Breast epithelium (tissue), 4 donors: ENCODE measurements around the gene MPRIP. TPM values are rescaled to one million over a fixed set of nuclear protein-coding genes. Genes with fewer than 3 reads are reported as not detected.
"Not testable (repeated sequence)": the region's sequence is repeated elsewhere in the genome, so short reads cannot be mapped to it uniquely, and the experiment has no call there.

ENCODE experiments used
- DNase-seq, 2 donors: peaks; one replicate each; pipeline ENCODE4 v3.0.0-alpha.2; 2019; ENCODE audit warnings: low spot score in 2 of 2
- H3K27ac ChIP-seq, 2 donors: fragments of 200-600 bp; sonication (generic) in 1 of 2; one replicate each; pipeline ENCODE4 v1.5.1; 2016 to 2019; ENCODE audit warnings: mild to moderate bottlenecking in 1 of 2
- H3K27me3 ChIP-seq, 2 donors: fragments of 200-600 bp; sonication (generic) in 1 of 2; one replicate each; pipeline versions ENCODE4 v1.5.1 to v1.6.0; 2017 to 2019; ENCODE audit warnings: control low read depth in 1 of 2, mild to moderate bottlenecking in 1 of 2
- H3K36me3 ChIP-seq: fragments of 200-600 bp; one replicate; pipeline ENCODE4 v1.5.1; 2019
- H3K4me1 ChIP-seq, 2 donors: fragments of 200-600 bp; sonication (generic); one replicate each; pipeline ENCODE4 v1.5.1; 2016 to 2019; ENCODE audit warnings: control low read depth in 1 of 2
- H3K4me3 ChIP-seq, 3 donors: fragments of 200-600 bp; sonication (generic); 1 replicate in 2 of 3; 2 replicates in 1 of 3; pipeline ENCODE4 v1.5.1; 2016 to 2019; ENCODE audit warnings: mild to moderate bottlenecking in 3 of 3, moderate library complexity in 2 of 3
- H3K9me3 ChIP-seq, 2 donors: fragments of 200-600 bp; sonication (generic) in 1 of 2; one replicate each; pipeline ENCODE4 v1.5.1; 2016 to 2019; ENCODE audit warnings: control low read depth in 1 of 2
- CTCF ChIP-seq, 3 donors: fragments of 450-650 bp; IDR thresholded peaks; one replicate each; pipeline ENCODE4 v1.5.1; 2016 to 2017; ENCODE audit warnings: antibody characterized with exemption in 3 of 3, mild to moderate bottlenecking in 3 of 3, moderate library complexity in 3 of 3
- POLR2A ChIP-seq: fragments of 450-650 bp; IDR thresholded peaks from one replicate; pipeline ENCODE4 v1.6.1; 2016; ENCODE audit warnings: antibody characterized with exemption, mild to moderate bottlenecking, moderate library complexity
- POLR2AphosphoS5 ChIP-seq, 3 donors: sonication (generic); formaldehyde crosslinking; IDR thresholded peaks; one replicate each; pipeline ENCODE4 v1.6.1; 2017; ENCODE audit warnings: antibody characterized with exemption in 3 of 3
- intact Hi-C: fragments of 100-400 bp; cut with DNase I; formaldehyde crosslinking; loops from one replicate; pipeline ENCODE4 v1.15.1; 2023; ENCODE audit warnings: low total_unique reads
- total RNA-seq, 3 donors: library from RNA; depleted of rRNA; stranded (reverse); fragments of >200 nt; gene quantifications; one replicate each; pipeline ENCODE4 v1.1.0, GENCODE V29; 2016

MPRIP gene, protein sequence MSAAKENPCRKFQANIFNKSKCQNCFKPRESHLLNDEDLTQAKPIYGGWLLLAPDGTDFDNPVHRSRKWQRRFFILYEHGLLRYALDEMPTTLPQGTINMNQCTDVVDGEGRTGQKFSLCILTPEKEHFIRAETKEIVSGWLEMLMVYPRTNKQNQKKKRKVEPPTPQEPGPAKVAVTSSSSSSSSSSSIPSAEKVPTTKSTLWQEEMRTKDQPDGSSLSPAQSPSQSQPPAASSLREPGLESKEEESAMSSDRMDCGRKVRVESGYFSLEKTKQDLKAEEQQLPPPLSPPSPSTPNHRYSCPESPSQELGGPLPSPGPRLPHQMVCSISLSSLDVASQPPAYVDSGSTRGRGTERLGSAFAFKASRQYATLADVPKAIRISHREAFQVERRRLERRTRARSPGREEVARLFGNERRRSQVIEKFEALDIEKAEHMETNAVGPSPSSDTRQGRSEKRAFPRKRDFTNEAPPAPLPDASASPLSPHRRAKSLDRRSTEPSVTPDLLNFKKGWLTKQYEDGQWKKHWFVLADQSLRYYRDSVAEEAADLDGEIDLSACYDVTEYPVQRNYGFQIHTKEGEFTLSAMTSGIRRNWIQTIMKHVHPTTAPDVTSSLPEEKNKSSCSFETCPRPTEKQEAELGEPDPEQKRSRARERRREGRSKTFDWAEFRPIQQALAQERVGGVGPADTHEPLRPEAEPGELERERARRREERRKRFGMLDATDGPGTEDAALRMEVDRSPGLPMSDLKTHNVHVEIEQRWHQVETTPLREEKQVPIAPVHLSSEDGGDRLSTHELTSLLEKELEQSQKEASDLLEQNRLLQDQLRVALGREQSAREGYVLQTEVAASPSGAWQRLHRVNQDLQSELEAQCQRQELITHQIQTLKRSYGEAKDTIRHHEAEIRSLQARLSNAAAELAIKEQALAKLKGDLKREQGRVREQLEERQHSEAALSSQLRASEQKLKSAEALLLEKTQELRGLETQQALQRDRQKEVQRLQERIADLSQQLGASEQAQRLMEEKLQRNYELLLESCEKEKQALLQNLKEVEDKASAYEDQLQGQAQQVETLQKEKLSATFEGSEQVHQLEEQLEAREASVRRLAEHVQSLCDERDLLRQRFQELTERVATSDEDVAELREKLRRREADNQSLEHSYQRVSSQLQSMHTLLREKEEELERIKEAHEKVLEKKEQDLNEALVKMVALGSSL (N-terminal part only)
- 100 to 1,000 TPM in 2 of 3 donors, 10 to 100 TPM in 1; 93.1 to 136 (median 124) TPM for total RNA-seq

GRCh38 chr17:17042384-17042736, at the start of gene MPRIP:
TSS of gene MPRIP (plus strand) at chr17:17042457. CDS start at chr17:17042849, 392 bp downstream.
- no peak for TF ChIP-seq POLR2A
- no peak for TF ChIP-seq CTCF (IDR thresholded peaks at IDR 0.05)
- TF ChIP-seq POLR2AphosphoS5 (IDR thresholded peaks at IDR 0.05) = no peak
- peak within 1 kb of the TSS; percentile 84 to 86 for H3K27ac ChIP-seq
- peak within 1 kb of the TSS; percentile 69 to 87 (median 69) for H3K4me3 ChIP-seq
- H3K9me3 ChIP-seq = no peaks in the 10 kb centered on the region
- intact Hi-C loops = no loop called here
- no peaks in the 10 kb centered on the region for H3K36me3 ChIP-seq
- peaks cover 0 to 7% of the 10 kb centered on the region in 2 donors for H3K4me1 ChIP-seq
- no peaks in the 10 kb centered on the region for H3K27me3 ChIP-seq
- DNase-seq = no peak

GRCh38 chr17:16994631-16995030, 47.6 kb upstream of the MPRIP start:
- intact Hi-C loops = no loop called here
- TF ChIP-seq POLR2AphosphoS5 (IDR thresholded peaks at IDR 0.05) = no peak
- no peak for TF ChIP-seq CTCF (IDR thresholded peaks at IDR 0.05)
- no peak for TF ChIP-seq POLR2A
- Histone ChIP-seq H3K27ac (no peak overlapping the region), H3K9me3 (no peaks in the 10 kb centered on the region), H3K36me3 (no peaks in the 10 kb centered on the region), H3K4me1 (no peaks in the 10 kb centered on the region), H3K4me3 (no peak overlapping the region), H3K27me3 (no peaks in the 10 kb centered on the region)
- no peak for DNase-seq

DNA sequence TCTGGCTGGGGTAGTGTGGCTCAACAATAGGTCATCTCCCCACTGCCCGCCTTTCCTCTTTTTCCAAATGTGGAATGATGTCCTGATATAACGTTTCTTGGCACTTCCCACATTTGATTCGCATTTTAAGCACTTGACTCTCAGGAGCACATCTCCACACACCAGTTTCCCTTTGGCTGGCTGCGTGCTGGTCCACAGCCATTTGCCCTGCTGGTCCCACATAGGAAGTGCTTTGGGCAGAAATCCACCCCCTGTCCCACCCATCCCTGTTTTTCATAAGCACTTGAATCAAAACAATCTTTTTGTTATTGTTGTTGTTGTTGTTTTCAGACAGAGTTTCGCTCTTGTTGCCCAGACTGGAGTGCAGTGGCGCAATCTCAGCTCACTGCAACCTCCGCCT, 46.3 kb upstream of the MPRIP start:
- H3K27ac ChIP-seq = no peak overlapping the region
- H3K9me3 ChIP-seq = no peaks in the 10 kb centered on the region
- no peaks in the 10 kb centered on the region for H3K27me3 ChIP-seq
- intact Hi-C loops = no loop called here
- H3K36me3 ChIP-seq = no peaks in the 10 kb centered on the region
- H3K4me3 ChIP-seq = no peak overlapping the region
- no peak for TF ChIP-seq POLR2AphosphoS5 (IDR thresholded peaks at IDR 0.05)
- TF ChIP-seq CTCF (IDR thresholded peaks at IDR 0.05) = no peak
- TF ChIP-seq POLR2A = no peak
- no peaks in the 10 kb centered on the region for H3K4me1 ChIP-seq
- peak in 1 of 2 donors; percentile 45 for DNase-seq

GRCh38 chr17:16996726-16997125, 45.5 kb upstream of the MPRIP start:
- H3K4me3 ChIP-seq, intact Hi-C loops, H3K27me3 ChIP-seq, DNase-seq, H3K9me3 ChIP-seq, H3K4me1 ChIP-seq, H3K36me3 ChIP-seq, H3K27ac ChIP-seq: not testable (repeated sequence)
